ENCODE results near the gene C6orf163.

GRCh38 chr6:87382861-87383260 lies 38.2 kb downstream of the C6orf163 start:
- TF ChIP-seq POLR2A (IDR thresholded peaks at IDR 0.05; ENCODE audit: low read depth, low read length) (no peak), CTCF (conservative IDR thresholded peaks at IDR 0.05; ENCODE audit: low read depth, low read length) (no peak), ELK1 (IDR thresholded peaks at IDR 0.05; ENCODE audit: borderline replicate concordance, low read depth, low read length) (no peak), BHLHE40 (IDR thresholded peaks at IDR 0.05; ENCODE audit: low read depth, low read length) (no peak), USF2 (IDR thresholded peaks at IDR 0.05; ENCODE audit: low read depth, low read length) (no peak), SMC3 (IDR thresholded peaks at IDR 0.05; ENCODE audit: low read depth, low read length) (no peak), RAD21 (IDR thresholded peaks at IDR 0.05; ENCODE audit: low read length) (no peak), FOS (IDR thresholded peaks at IDR 0.05; ENCODE audit: low read depth, low read length) (no peak), CEBPB (IDR thresholded peaks at IDR 0.05; ENCODE audit: low read depth, low read length) (no peak), RFX5 (IDR thresholded peaks at IDR 0.05; ENCODE audit: low read depth, low read length) (no peak), MAFK (IDR thresholded peaks at IDR 0.05; ENCODE audit: low read depth, low read length) (no peak), RCOR1 (IDR thresholded peaks at IDR 0.05; ENCODE audit: insufficient replicate concordance, low read length) (no peak), MXI1 (IDR thresholded peaks at IDR 0.05; ENCODE audit: borderline replicate concordance, low read depth, low read length) (no peak), CHD1 (IDR thresholded peaks at IDR 0.05; ENCODE audit: low read depth, low read length) (no peak)

Data from IMR-90 (cell line).